DLD1 (cell line): ENCODE measurements around the gene CAMKMT.

Experiments
- in situ Hi-C: cut with HindIII; loops from 2 replicates; pipeline ENCODE4 v1.10.0; 2017; ENCODE audit warnings: low sequenced_read_pairs

The CAMKMT gene

GRCh38 chr2:44361330-44362206 lies at the start of gene CAMKMT, which contains the start of gene PREPL:
Gene CAMKMT, plus strand, starts transcription at chr2:44361947.
Gene PREPL, minus strand, starts transcription at chr2:44361494. Its CDS starts 15,152 bp downstream, at chr2:44346342.
- in situ Hi-C loops = no loop called here

GRCh38 chr2:44314362-44314761 lies 47.4 kb upstream of the CAMKMT start:
- in situ Hi-C loops = no loop called here

- in situ Hi-C loops = no loop called here
Observed at GRCh38 chr2:44315945-44316344, 45.8 kb upstream of the CAMKMT start.

GRCh38 chr2:44320832-44321231 lies 40.9 kb upstream of the CAMKMT start:
- in situ Hi-C loops = no loop called here

GRCh38 chr2:44321360-44321759 lies 40.4 kb upstream of the CAMKMT start:
- in situ Hi-C loops = no loop called here

GRCh38 chr2:44324971-44325426 lies 36.7 kb upstream of the CAMKMT start:
- in situ Hi-C loops = loop anchor here (5.0 kb wide), 1 partner anchor 283 kb away; no protein-coding TSS in a partner anchor

- in situ Hi-C loops = loop anchor here (5.0 kb wide), 1 partner anchor 284 kb away; no protein-coding TSS in a partner anchor
Observed at GRCh38 chr2:44325897-44326296, 35.9 kb upstream of the CAMKMT start.

GRCh38 chr2:44326548-44327264 lies 35.0 kb upstream of the CAMKMT start:
- in situ Hi-C loops = loop anchor here (5.0 kb wide), 1 partner anchor 284 kb away; no protein-coding TSS in a partner anchor

GRCh38 chr2:44328750-44329149 lies 33.0 kb upstream of the CAMKMT start:
- in situ Hi-C loops = loop anchor here (5.0 kb wide), 1 partner anchor 286 kb away; no protein-coding TSS in a partner anchor

GRCh38 chr2:44329343-44329742 lies 32.4 kb upstream of the CAMKMT start:
- in situ Hi-C loops = loop anchor here (5.0 kb wide), 1 partner anchor 287 kb away; no protein-coding TSS in a partner anchor

GRCh38 chr2:44330801-44331200 lies 30.9 kb upstream of the CAMKMT start:
- in situ Hi-C loops = no loop called here

- in situ Hi-C loops = no loop called here
Observed at GRCh38 chr2:44333994-44334393, 27.8 kb upstream of the CAMKMT start.

GRCh38 chr2:44335806-44336538 lies 25.8 kb upstream of the CAMKMT start:
- in situ Hi-C loops = no loop called here

- in situ Hi-C loops = loop anchor here (5.0 kb wide), 1 partner anchor 49 kb away; no protein-coding TSS in a partner anchor
Observed at GRCh38 chr2:44342854-44343253, 18.9 kb upstream of the CAMKMT start.

- in situ Hi-C loops = no loop called here
Observed at GRCh38 chr2:44347526-44347925, 14.2 kb upstream of the CAMKMT start.

- in situ Hi-C loops = no loop called here
Observed at GRCh38 chr2:44348400-44348799, 13.3 kb upstream of the CAMKMT start.

GRCh38 chr2:44349506-44349905 lies 12.2 kb upstream of the CAMKMT start:
- in situ Hi-C loops = no loop called here

- in situ Hi-C loops = no loop called here
Observed at GRCh38 chr2:44351088-44351487, 10.7 kb upstream of the CAMKMT start.

- in situ Hi-C loops = no loop called here
Observed at GRCh38 chr2:44351676-44352075, 10.1 kb upstream of the CAMKMT start.

GRCh38 chr2:44352510-44352909 lies 9.2 kb upstream of the CAMKMT start:
- in situ Hi-C loops = no loop called here

GRCh38 chr2:44354761-44355160 lies 7.0 kb upstream of the CAMKMT start:
- in situ Hi-C loops = no loop called here
